IMR-90 (cell line): Measurements from ENCODE around the gene SOD2. TPM values are rescaled to one million over a fixed set of nuclear protein-coding genes. Genes with fewer than 3 reads are reported as not detected.

Source experiments
- ATAC-seq: fragments of 200-7000 bp; cut with Tn5 transposase; 2 replicates; pipeline ENCODE4 v1.9.1; 2020; ENCODE audit warnings: low read depth, mild to moderate bottlenecking, moderate library complexity
- BruUV-seq: library from RNA; stranded (reverse); fragments of 400-500 nt; replicated peaks from 2 replicates; lab custom pipeline; 2021; lab: Mats Ljungman, UMichigan
- CTCF ChIA-PET: fragments of 300-600 bp; formaldehyde crosslinking; extraction: SDS; loops from one replicate; lab custom pipeline; 2021; ENCODE audit warnings: antibody characterized with exemption; lab: Yijun Ruan, JAX
- POLR2A ChIA-PET: fragments of 300-600 bp; sonication (Branson Sonifier 250); formaldehyde crosslinking; loops from one replicate; lab custom pipeline; 2022; ENCODE audit warnings: antibody characterized with exemption; ENCODE audit not compliant: unreplicated experiment; lab: Charles Lee
- DNase-seq: peaks from one replicate; pipeline ENCODE4 v3.0.0; 2013
- H2AFZ ChIP-seq: replicated peaks from 2 replicates; pipeline ENCODE3; 2013; ENCODE audit warnings: low read length, mild to moderate bottlenecking; ENCODE audit not compliant: poor library complexity
- H2AK5ac ChIP-seq: 2 replicates; pipeline ENCODE4 v1.6.1; 2013; ENCODE audit warnings: low read depth, low read length, inconsistent platforms
- H2AK9ac ChIP-seq: replicated peaks from 2 replicates; pipeline ENCODE3; 2013; ENCODE audit warnings: mild to moderate bottlenecking, low read depth, low read length, moderate library complexity; ENCODE audit not compliant: poor library complexity
- H2BK120ac ChIP-seq: 2 replicates; pipeline ENCODE4 v1.6.1; 2013; ENCODE audit warnings: low read depth, low read length, inconsistent platforms
- H2BK15ac ChIP-seq: 3 replicates; pipeline ENCODE4 v1.6.1; 2013; ENCODE audit warnings: low read depth, low read length, inconsistent platforms
- H2BK20ac ChIP-seq: 2 replicates; pipeline ENCODE4 v1.6.1; 2013; ENCODE audit warnings: low read depth, mild to moderate bottlenecking, inconsistent platforms, low read length, moderate library complexity
- H2BK5ac ChIP-seq: 2 replicates; pipeline ENCODE4 v1.6.1; 2013; ENCODE audit warnings: mild to moderate bottlenecking, low read depth, low read length, inconsistent platforms; ENCODE audit not compliant: poor library complexity, severe bottlenecking
- H3K14ac ChIP-seq: replicated peaks from 2 replicates; pipeline ENCODE4 v1.6.1; 2013; ENCODE audit warnings: low read depth, low read length, inconsistent platforms
- H3K18ac ChIP-seq: 2 replicates; pipeline ENCODE4 v1.6.1; 2013; ENCODE audit warnings: low read depth, low read length, control low read depth
- H3K23ac ChIP-seq: 2 replicates; pipeline ENCODE4 v1.6.1; 2013; ENCODE audit warnings: low read depth, low read length, inconsistent platforms
- H3K27ac ChIP-seq: 2 replicates; pipeline ENCODE4 v1.5.1; 2013; ENCODE audit warnings: mild to moderate bottlenecking, control low read depth, low read length; ENCODE audit not compliant: insufficient read depth
- H3K27me3 ChIP-seq: 2 replicates; pipeline ENCODE4 v1.6.1; 2013; ENCODE audit warnings: low read length; ENCODE audit not compliant: control insufficient read depth, insufficient read depth
- H3K36me3 ChIP-seq: 2 replicates; pipeline ENCODE4 v1.6.1; 2013; ENCODE audit warnings: low read length, mixed read lengths; ENCODE audit not compliant: control insufficient read depth, insufficient read depth
- H3K4ac ChIP-seq: 2 replicates; pipeline ENCODE4 v1.6.1; 2013; ENCODE audit warnings: low read depth, low read length, inconsistent platforms
- H3K4me1 ChIP-seq: 2 replicates; pipeline ENCODE4 v1.6.1; 2013; ENCODE audit warnings: low read length, mixed read lengths; ENCODE audit not compliant: control insufficient read depth, insufficient read depth
- H3K4me2 ChIP-seq: 2 replicates; pipeline ENCODE4 v1.6.1; 2013; ENCODE audit warnings: low read depth, mild to moderate bottlenecking, control low read depth, low read length, moderate library complexity
- H3K4me3 ChIP-seq: 2 replicates; pipeline ENCODE4 v1.5.1; 2013; ENCODE audit warnings: low read depth, mild to moderate bottlenecking, control low read depth, low read length, moderate library complexity; ENCODE audit not compliant: insufficient read depth
- H3K56ac ChIP-seq: 2 replicates; pipeline ENCODE4 v1.6.1; 2013; ENCODE audit warnings: low read length, inconsistent platforms; ENCODE audit not compliant: insufficient read depth; ENCODE audit errors: extremely low read depth
- H3K79me1 ChIP-seq, 2 experiments: 2 replicates each; pipeline ENCODE4 v1.6.1; 2013; ENCODE audit warnings: low read length in 2 of 2, inconsistent platforms in 1 of 2, low read depth in 1 of 2
- H3K9ac ChIP-seq: 2 replicates; pipeline ENCODE4 v1.6.1; 2013; ENCODE audit warnings: low read depth, low read length, control low read depth
- H3K9me1 ChIP-seq: 2 replicates; pipeline ENCODE4 v1.6.1; 2013; ENCODE audit warnings: low read length, inconsistent platforms; ENCODE audit not compliant: insufficient read depth
- H3K9me3 ChIP-seq: 2 replicates; pipeline ENCODE4 v1.6.1; 2013; ENCODE audit warnings: low read length; ENCODE audit not compliant: control insufficient read depth, insufficient read depth
- H4K20me1 ChIP-seq: 2 replicates; pipeline ENCODE4 v1.6.1; 2013; ENCODE audit warnings: low read length, inconsistent platforms; ENCODE audit not compliant: insufficient read depth
- H4K5ac ChIP-seq: 2 replicates; pipeline ENCODE4 v1.6.1; 2013; ENCODE audit warnings: mild to moderate bottlenecking, low read depth, low read length, control low read depth
- H4K8ac ChIP-seq, 2 experiments: 2 replicates each; pipeline ENCODE4 v1.6.1; 2013; ENCODE audit warnings: low read depth in 2 of 2, low read length in 2 of 2, control low read depth in 1 of 2, inconsistent platforms in 1 of 2
- H4K91ac ChIP-seq: 2 replicates; pipeline ENCODE4 v1.6.1; 2013; ENCODE audit warnings: low read depth, low read length, inconsistent platforms; ENCODE audit not compliant: insufficient read depth
- BHLHE40 ChIP-seq: fragments of 150-350 bp; IDR thresholded peaks from 2 replicates; pipeline ENCODE4 v1.6.1; 2016; ENCODE audit warnings: mild to moderate bottlenecking, low read depth, low read length
- CHD1 ChIP-seq: IDR thresholded peaks from 2 replicates; pipeline ENCODE4 v1.6.1; 2012; ENCODE audit warnings: low read depth, low read length, improper control_type of control experiment
- FOS ChIP-seq: fragments of 150-350 bp; IDR thresholded peaks from 2 replicates; pipeline ENCODE4 v1.6.1; 2016; ENCODE audit warnings: low read depth, low read length
- MAZ ChIP-seq: IDR thresholded peaks from 2 replicates; pipeline ENCODE4 v1.6.1; 2012; ENCODE audit warnings: low read depth, mild to moderate bottlenecking, low read length, improper control_type of control experiment, moderate library complexity, borderline replicate concordance
- NFE2L2 ChIP-seq: fragments of 150-350 bp; IDR thresholded peaks from 2 replicates; pipeline ENCODE4 v1.6.1; 2016; ENCODE audit warnings: low read depth, mild to moderate bottlenecking, low read length
- POLR2A ChIP-seq: IDR thresholded peaks from 2 replicates; pipeline ENCODE4 v1.6.1; 2012; ENCODE audit warnings: mild to moderate bottlenecking, low read depth, low read length
- RAD21 ChIP-seq: IDR thresholded peaks from 2 replicates; pipeline ENCODE4 v1.6.1; 2012; ENCODE audit warnings: low read length, improper control_type of control experiment
- RFX5 ChIP-seq: IDR thresholded peaks from 2 replicates; pipeline ENCODE4 v1.8.0; 2012; ENCODE audit warnings: low read depth, mild to moderate bottlenecking, low read length, moderate library complexity
- SMC3 ChIP-seq: fragments of 150-350 bp; IDR thresholded peaks from 2 replicates; pipeline ENCODE4 v1.6.1; 2016; ENCODE audit warnings: low read depth, mild to moderate bottlenecking, antibody characterized with exemption, low read length, moderate library complexity
- USF2 ChIP-seq: fragments of 150-350 bp; IDR thresholded peaks from 2 replicates; pipeline ENCODE4 v1.6.1; 2017; ENCODE audit warnings: mild to moderate bottlenecking, antibody characterized with exemption, low read length, low read depth
- WGBS, 2 experiments: methylation state at CpG; one replicate each; pipeline versions ENCODE4 v1.1.5 to v1.1.7; 2013; ENCODE audit warnings: missing lambda C conversion rate in 2 of 2; ENCODE audit not compliant: insufficient read length in 1 of 2; ENCODE audit errors: extremely low coverage in 2 of 2; 5-methylcytosine and 5-hydroxymethylcytosine counted together
- dilution Hi-C: fragments of 300-500 bp; cut with HindIII; formaldehyde crosslinking; loops from one replicate; pipeline ENCODE4 v1.14.3; 2018; ENCODE audit warnings: low sequenced_read_pairs; ENCODE audit not compliant: unreplicated experiment
- in situ Hi-C: fragments of 300-500 bp; cut with MboI; formaldehyde crosslinking; loops from 3 replicates; pipeline ENCODE4 v1.14.3; 2019; ENCODE audit warnings: low sequenced_read_pairs, inconsistent platforms, mixed read lengths
- intact Hi-C: fragments of 100-400 bp; cut with micrococcal nuclease; formaldehyde crosslinking; loops from 2 replicates; pipeline ENCODE4 v1.10.0; 2022
- polyA plus RNA-seq, 3 experiments: library from polyadenylated mRNA; depleted of rRNA; stranded (reverse); fragments of >200 nt; gene quantifications; 2 replicates each; pipeline ENCODE4 v1.2.3, GENCODE V29; 2012; ENCODE audit warnings: low replicate concordance in 1 of 3
- total RNA-seq: library from RNA; depleted of rRNA; stranded (reverse); fragments of >200 nt; gene quantifications from 2 replicates; pipeline ENCODE4 v1.2.3, GENCODE V29; 2012
- TF ChIP-seq, protein P1 (sequence below): conservative IDR thresholded peaks from 2 replicates; pipeline ENCODE4 v1.5.1; 2012; ENCODE audit warnings: mild to moderate bottlenecking, low read depth, low read length, improper control_type of control experiment
- TF ChIP-seq, protein P2 (sequence below): fragments of 150-350 bp; IDR thresholded peaks from 2 replicates; pipeline ENCODE4 v1.6.1; 2016; ENCODE audit warnings: low read depth, mild to moderate bottlenecking, low read length, moderate library complexity, borderline replicate concordance

The SOD2 gene
- total and polyA plus RNA-seq, 2 of the 4 experiments (the other 2 are of a cell fraction) = 173 to 243 TPM

- ChIA-PET POLR2A (interaction anchor here (0.6 kb wide), 1 partner anchor 205 kb away, joined by 3 read pairs; no protein-coding TSS in a partner anchor), CTCF (interaction anchor here (0.6 to 1.9 kb wide), 10 partner anchors 9 to 764 kb away, joined by 3 to 5 read pairs (median 4); partner anchors contain the start of genes MRPL18 and TCP1)
- Histone ChIP-seq H3K9me1 (peaks cover 15% of the 10 kb centered on the region), H3K4ac (peak overlapping the region; percentile 74), H2BK20ac (no peak overlapping the region), H2BK120ac (peak overlapping the region; percentile 46; the same call in 1 of the 2 replicates), H2AK9ac (peak overlapping the region; percentile 88), H3K18ac (peak overlapping the region; percentile 76), H3K4me3 (peak overlapping the region; percentile 99), H3K79me1 (peaks cover 21 to 61% of the 10 kb centered on the region in 2 experiments; a peak in 3 of 4 replicates), H2AFZ (peak overlapping the region; percentile 0), H3K27ac (peak overlapping the region; percentile 79), H2AK5ac (peak overlapping the region; percentile 77; the same call in 1 of the 2 replicates), H4K20me1 (peaks cover 11% of the 10 kb centered on the region), H3K56ac (no peak overlapping the region), H3K9me3 (no peaks in the 10 kb centered on the region), H3K36me3 (peaks cover 30% of the 10 kb centered on the region), H3K9ac (peak overlapping the region; percentile 78), H3K27me3 (no peaks in the 10 kb centered on the region), H3K14ac (peak overlapping the region; percentile 89), H3K4me2 (peak overlapping the region; percentile 97), H2BK5ac (peak overlapping the region; percentile 81), H4K5ac (peak overlapping the region; percentile 63; the same call in 1 of the 2 replicates), H2BK15ac (0 out of 3 replicates have a peak overlapping the region, but pooled peaks have one; percentile 55), H4K91ac (peak overlapping the region; percentile 40), H3K4me1 (peaks cover 12% of the 10 kb centered on the region), H4K8ac (peak overlapping the region in 1 of 2 experiments; percentile 62; a peak in 3 of 4 replicates), H3K23ac (peak overlapping the region; percentile 97)
- peak; percentile 92 for DNase-seq
- 60% methylated on average over 1 of the region's 11 CpGs; no CpG with 5 or more reads in 1 of the 2 experiments for WGBS, 2 experiments
- intact Hi-C loops (loop anchor here (1.0 to 2.0 kb wide), 3 partner anchors 98 to 250 kb away; partner anchors contain the start of gene TCP1), dilution Hi-C loops (no loop called here), in situ Hi-C loops (loop anchor here (5.0 to 25.0 kb wide), 3 partner anchors 41 to 271 kb away; partner anchors contain the start of genes ACAT2 and IGF2R)
- ATAC-seq = peak; percentile 2; the same call in 1 of the 2 replicates
- BruUV-seq = TSS peak; percentile 67
- no peak for TF ChIP-seq BHLHE40
- no peak for TF ChIP-seq RFX5
- no peak for TF ChIP-seq POLR2A
- TF ChIP-seq CHD1 = no peak
- peak; percentile 86 for TF ChIP-seq RAD21
- TF ChIP-seq, protein P1, sequence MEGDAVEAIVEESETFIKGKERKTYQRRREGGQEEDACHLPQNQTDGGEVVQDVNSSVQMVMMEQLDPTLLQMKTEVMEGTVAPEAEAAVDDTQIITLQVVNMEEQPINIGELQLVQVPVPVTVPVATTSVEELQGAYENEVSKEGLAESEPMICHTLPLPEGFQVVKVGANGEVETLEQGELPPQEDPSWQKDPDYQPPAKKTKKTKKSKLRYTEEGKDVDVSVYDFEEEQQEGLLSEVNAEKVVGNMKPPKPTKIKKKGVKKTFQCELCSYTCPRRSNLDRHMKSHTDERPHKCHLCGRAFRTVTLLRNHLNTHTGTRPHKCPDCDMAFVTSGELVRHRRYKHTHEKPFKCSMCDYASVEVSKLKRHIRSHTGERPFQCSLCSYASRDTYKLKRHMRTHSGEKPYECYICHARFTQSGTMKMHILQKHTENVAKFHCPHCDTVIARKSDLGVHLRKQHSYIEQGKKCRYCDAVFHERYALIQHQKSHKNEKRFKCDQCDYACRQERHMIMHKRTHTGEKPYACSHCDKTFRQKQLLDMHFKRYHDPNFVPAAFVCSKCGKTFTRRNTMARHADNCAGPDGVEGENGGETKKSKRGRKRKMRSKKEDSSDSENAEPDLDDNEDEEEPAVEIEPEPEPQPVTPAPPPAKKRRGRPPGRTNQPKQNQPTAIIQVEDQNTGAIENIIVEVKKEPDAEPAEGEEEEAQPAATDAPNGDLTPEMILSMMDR = peak; percentile 91
- TF ChIP-seq NFE2L2 = no peak
- no peak for TF ChIP-seq MAZ
- no peak for TF ChIP-seq FOS
- TF ChIP-seq USF2 = no peak
- TF ChIP-seq SMC3 = peak; percentile 75
- TF ChIP-seq, protein P2, sequence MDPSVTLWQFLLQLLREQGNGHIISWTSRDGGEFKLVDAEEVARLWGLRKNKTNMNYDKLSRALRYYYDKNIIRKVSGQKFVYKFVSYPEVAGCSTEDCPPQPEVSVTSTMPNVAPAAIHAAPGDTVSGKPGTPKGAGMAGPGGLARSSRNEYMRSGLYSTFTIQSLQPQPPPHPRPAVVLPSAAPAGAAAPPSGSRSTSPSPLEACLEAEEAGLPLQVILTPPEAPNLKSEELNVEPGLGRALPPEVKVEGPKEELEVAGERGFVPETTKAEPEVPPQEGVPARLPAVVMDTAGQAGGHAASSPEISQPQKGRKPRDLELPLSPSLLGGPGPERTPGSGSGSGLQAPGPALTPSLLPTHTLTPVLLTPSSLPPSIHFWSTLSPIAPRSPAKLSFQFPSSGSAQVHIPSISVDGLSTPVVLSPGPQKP = no peak
These were observed 1.7 kb downstream of the SOD2 start for GRCh38 chr6:159691133-159691962.
